SK-N-SH (cell line): ENCODE data around the gene SLITRK2.

ENCODE experiments used
- CTCF ChIP-seq: fragments of 200-600 bp; sonication (generic); IDR thresholded peaks from 2 replicates; pipeline ENCODE4 v1.6.1; 2017; ENCODE audit warnings: antibody characterized with exemption, mild to moderate bottlenecking, moderate library complexity
- EP300 ChIP-seq, 2 experiments: IDR thresholded peaks; 2 replicates each; pipeline versions ENCODE4 v1.4.0 to v1.6.1; 2012; ENCODE audit warnings: borderline replicate concordance in 1 of 2, low read depth in 1 of 2, low read length in 1 of 2
- EZH2phosphoT487 ChIP-seq: fragments of 200-600 bp; sonication (generic); IDR thresholded peaks from 2 replicates; pipeline ENCODE4 v1.6.1; 2017; ENCODE audit warnings: low read depth, mixed run types, mild to moderate bottlenecking, antibody characterized with exemption, moderate library complexity, borderline replicate concordance
- FOXM1 ChIP-seq: IDR thresholded peaks from 2 replicates; pipeline ENCODE4 v1.4.0; 2012; ENCODE audit warnings: low read depth, mild to moderate bottlenecking
- GABPA ChIP-seq: IDR thresholded peaks from 2 replicates; pipeline ENCODE4 v1.4.0; 2012; ENCODE audit warnings: low read depth, mild to moderate bottlenecking
- JUND ChIP-seq: IDR thresholded peaks from 2 replicates; pipeline ENCODE4 v1.4.0; 2012
- MAX ChIP-seq: IDR thresholded peaks from 2 replicates; pipeline ENCODE4 v1.4.0; 2012; ENCODE audit warnings: low read depth
- MXI1 ChIP-seq: IDR thresholded peaks from 2 replicates; pipeline ENCODE4 v1.6.1; 2012; ENCODE audit warnings: mild to moderate bottlenecking, low read depth, low read length, improper control_type of control experiment
- NRF1 ChIP-seq: IDR thresholded peaks from 2 replicates; pipeline ENCODE4 v1.6.1; 2012; ENCODE audit warnings: low read depth, mild to moderate bottlenecking, low read length
- POLR2AphosphoS5 ChIP-seq: IDR thresholded peaks from 2 replicates; pipeline ENCODE4 v1.6.1; 2012; ENCODE audit warnings: low read depth, low read length
- RFX5 ChIP-seq: IDR thresholded peaks from 2 replicates; pipeline ENCODE4 v1.6.1; 2012; ENCODE audit warnings: mild to moderate bottlenecking, improper control_type of control experiment, low read length
- SMC3 ChIP-seq: IDR thresholded peaks from 2 replicates; pipeline ENCODE4 v1.6.1; 2012; ENCODE audit warnings: low read depth, low read length, improper control_type of control experiment
- TAF1 ChIP-seq: IDR thresholded peaks from 2 replicates; pipeline ENCODE4 v1.6.1; 2012; ENCODE audit warnings: low read depth, mild to moderate bottlenecking, low read length, moderate library complexity, borderline replicate concordance
- TF ChIP-seq, protein P1 (sequence below): IDR thresholded peaks from 2 replicates; pipeline ENCODE4 v1.4.0; 2012; ENCODE audit warnings: low read depth, borderline replicate concordance

GRCh38 chrX:145817331-145818185 lies at the start of gene SLITRK2:
- TF ChIP-seq CTCF (no peak), NRF1 (no peak), JUND (no peak), TAF1 (no peak), GABPA (no peak), MXI1 (no peak), SMC3 (no peak), EZH2phosphoT487 (no peak), MAX (no peak), POLR2AphosphoS5 (no peak), RFX5 (no peak), FOXM1 (no peak), EP300 (IDR thresholded peaks at IDR 0.05; ENCODE audit: borderline replicate concordance in 1 of 2, low read depth in 1 of 2, low read length in 1 of 2) (no peak)
- TF ChIP-seq, protein P1, sequence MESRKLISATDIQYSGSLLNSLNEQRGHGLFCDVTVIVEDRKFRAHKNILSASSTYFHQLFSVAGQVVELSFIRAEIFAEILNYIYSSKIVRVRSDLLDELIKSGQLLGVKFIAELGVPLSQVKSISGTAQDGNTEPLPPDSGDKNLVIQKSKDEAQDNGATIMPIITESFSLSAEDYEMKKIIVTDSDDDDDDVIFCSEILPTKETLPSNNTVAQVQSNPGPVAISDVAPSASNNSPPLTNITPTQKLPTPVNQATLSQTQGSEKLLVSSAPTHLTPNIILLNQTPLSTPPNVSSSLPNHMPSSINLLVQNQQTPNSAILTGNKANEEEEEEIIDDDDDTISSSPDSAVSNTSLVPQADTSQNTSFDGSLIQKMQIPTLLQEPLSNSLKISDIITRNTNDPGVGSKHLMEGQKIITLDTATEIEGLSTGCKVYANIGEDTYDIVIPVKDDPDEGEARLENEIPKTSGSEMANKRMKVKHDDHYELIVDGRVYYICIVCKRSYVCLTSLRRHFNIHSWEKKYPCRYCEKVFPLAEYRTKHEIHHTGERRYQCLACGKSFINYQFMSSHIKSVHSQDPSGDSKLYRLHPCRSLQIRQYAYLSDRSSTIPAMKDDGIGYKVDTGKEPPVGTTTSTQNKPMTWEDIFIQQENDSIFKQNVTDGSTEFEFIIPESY: no peak
